Measurements from ENCODE around the gene HSBP1L1. TPM values are rescaled to one million over a fixed set of nuclear protein-coding genes. Genes with fewer than 3 reads are reported as not detected.
"Not testable (repeated sequence)": the region's sequence is repeated elsewhere in the genome, so short reads cannot be mapped to it uniquely, and the experiment has no call there.

Gene HSBP1L1
- total and polyA plus RNA-seq, 2 of the 8 experiments (the other 6 are each of a cell fraction or from before 2014, with no cell fraction given) = 1.0 to 1.3 TPM

DNA sequence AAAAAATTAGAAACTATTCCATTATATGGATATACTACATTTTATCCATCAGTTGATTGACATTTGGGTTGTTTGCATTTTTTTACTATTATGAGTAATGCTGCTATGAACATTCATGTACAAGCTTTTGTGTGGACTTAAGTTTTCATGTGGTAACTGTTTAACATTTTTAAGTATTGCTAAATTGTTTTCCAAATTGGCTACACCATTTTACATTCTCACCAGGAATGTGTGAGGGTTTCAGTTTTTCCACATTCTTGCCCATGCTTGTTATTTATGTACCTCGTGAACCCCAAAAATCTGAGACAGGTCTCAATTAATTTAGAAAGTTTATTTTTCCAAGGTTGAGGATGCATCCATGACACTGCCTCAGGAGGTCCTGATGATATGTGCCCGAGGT is 27.1 kb downstream of the HSBP1L1 start (continued):
- no peak for TF ChIP-seq KDM4A (IDR thresholded peaks at IDR 0.05; ENCODE audit: low read depth, low read length, severe bottlenecking)
- TF ChIP-seq TEAD4 (IDR thresholded peaks at IDR 0.05; ENCODE audit: low read depth, low read length) = no peak
- no peak for TF ChIP-seq HDAC6 (IDR thresholded peaks at IDR 0.05; ENCODE audit: low read depth, low read length)

DNA sequence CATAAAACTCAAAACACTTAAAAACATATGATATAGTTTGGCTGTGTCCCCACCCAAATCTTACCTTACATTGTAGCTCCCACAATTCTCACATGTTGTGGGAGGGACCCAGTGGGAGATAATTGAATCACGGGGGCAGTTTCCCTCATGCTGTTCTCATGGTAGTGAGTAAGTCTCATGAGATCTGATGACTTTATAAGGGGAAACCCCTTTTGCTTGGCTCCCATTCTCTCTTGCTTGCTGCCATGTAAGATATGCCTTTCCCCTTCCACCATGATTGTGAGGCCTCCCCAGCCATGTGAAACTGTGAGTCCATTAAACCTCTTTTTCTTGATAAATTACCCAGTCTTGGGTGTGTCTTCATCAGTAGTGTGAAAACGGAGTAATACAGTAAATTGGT is 35.3 kb downstream of the HSBP1L1 start:
- not testable (repeated sequence) for H3K4me2 ChIP-seq (ENCODE audit: insufficient read depth in 1 of 2, low read depth in 2 of 2, low read length in 2 of 2)

More for the DNA sequence above, 35.3 kb downstream of the HSBP1L1 start:
- H2BK20ac ChIP-seq (ENCODE audit: low read length); H2BK12ac ChIP-seq (ENCODE audit: low read depth, low read length); H4K8ac ChIP-seq (ENCODE audit: extremely low read depth, insufficient read depth, low read length); H2BK120ac ChIP-seq (replicated peaks; ENCODE audit: low read depth, low read length); CTCF ChIA-PET (ENCODE audit: partially characterized antibody); H4K5ac ChIP-seq (ENCODE audit: insufficient read length, low read depth, low read length); H3K18ac ChIP-seq (ENCODE audit: extremely low read depth, low read length); H3K23ac ChIP-seq (ENCODE audit: insufficient read length); H3K4me3 ChIP-seq (ENCODE audit: extremely low read depth in 1 of 4, insufficient read depth in 2 of 4, low read depth in 3 of 4, low read length in 4 of 4); FAIRE-seq; H4K91ac ChIP-seq (replicated peaks; ENCODE audit: insufficient read length, low read length); H2BK15ac ChIP-seq (ENCODE audit: low read length); H3K36me3 ChIP-seq (ENCODE audit: control insufficient read depth in 2 of 4, insufficient read depth in 4 of 4, low read length in 3 of 4); H3K27me3 ChIP-seq (replicated peaks in 1 of 4; ENCODE audit: control insufficient read depth in 3 of 4, extremely low read depth in 1 of 4, insufficient read depth in 3 of 4, low read length in 3 of 4); H4K20me1 ChIP-seq (replicated peaks in 1 of 2; ENCODE audit: control insufficient read depth in 1 of 2, insufficient read depth in 2 of 2, low read length in 2 of 2); H3K4me1 ChIP-seq (replicated peaks in 1 of 4; ENCODE audit: control insufficient read depth in 3 of 4, insufficient read depth in 4 of 4, low read length in 3 of 4); H3K4ac ChIP-seq (replicated peaks; ENCODE audit: insufficient read length, low read depth, low read length); H3K23me2 ChIP-seq (ENCODE audit: low read depth, low read length); H3K14ac ChIP-seq (ENCODE audit: insufficient read length); H3K27ac ChIP-seq (ENCODE audit: low read depth, low read length); H3K79me1 ChIP-seq (ENCODE audit: low read depth, low read length); H3K9ac ChIP-seq (replicated peaks in 1 of 4; ENCODE audit: extremely low read depth in 1 of 4, low read depth in 3 of 4, low read length in 3 of 4); POLR2A ChIA-PET (ENCODE audit: partially characterized antibody); H3K56ac ChIP-seq (replicated peaks; ENCODE audit: insufficient read length, low read depth, low read length); H2BK5ac ChIP-seq (ENCODE audit: low read depth, low read length); H2AFZ ChIP-seq (ENCODE audit: low read length); H2AK5ac ChIP-seq (ENCODE audit: low read depth, low read length); H3K79me2 ChIP-seq (ENCODE audit: control insufficient read depth in 1 of 2, insufficient read depth in 2 of 2, low read length in 2 of 2); DNase-seq (ENCODE audit: low read depth in 1 of 2, low spot score in 2 of 2): not testable (repeated sequence)
- H3K9me3 ChIP-seq (ENCODE audit: insufficient read depth in 2 of 2, low read depth in 1 of 2, low read length in 1 of 2) = peaks cover 15 to 17% of the 10 kb centered on the region in 2 experiments
- 76% methylated on average over 2 of the region's 2 CpGs; no CpG with 5 or more reads in 1 of the 2 experiments for WGBS, 2 experiments (ENCODE audit: extremely low coverage in 1 of 2, insufficient coverage in 1 of 2, insufficient read length in 1 of 2, insufficient replicate concordance in 2 of 2, low coverage in 1 of 2, low lambda C conversion rate in 2 of 2, missing lambda C conversion rate in 1 of 2)
